Measurements from ENCODE around the gene KCNH2.

- TF ChIP-seq POLR2AphosphoS5 (IDR thresholded peaks at IDR 0.05; ENCODE audit: low read depth, low read length) (no peak), POLR2A (IDR thresholded peaks at IDR 0.05; ENCODE audit: low read depth, low read length) (no peak), TAF1 (IDR thresholded peaks at IDR 0.05; ENCODE audit: low read depth, low read length) (no peak), POU2F2 (IDR thresholded peaks at IDR 0.05; ENCODE audit: low read depth, low read length) (no peak), SPI1 (IDR thresholded peaks at IDR 0.05; ENCODE audit: low read depth, low read length) (no peak), PAX5 (IDR thresholded peaks at IDR 0.05; ENCODE audit: insufficient read depth, low read length, severe bottlenecking) (no peak)
These were observed 12.5 kb upstream of the KCNH2 start, which contains the start of gene NOS3 for GRCh38 chr7:150990416-150991186.
